Activated CD4-positive, CD25-positive, alpha-beta regulatory T cell treated with anti-CD3 and anti-CD28 coated beads, Interleukin-2, amount 50 U/mL, for 72 hours (primary cell): Measurements from ENCODE around the gene TGM1.

Source experiments
- DNase-seq: peaks from one replicate; pipeline ENCODE4 v3.0.0; 2021

The TGM1 gene

DNA sequence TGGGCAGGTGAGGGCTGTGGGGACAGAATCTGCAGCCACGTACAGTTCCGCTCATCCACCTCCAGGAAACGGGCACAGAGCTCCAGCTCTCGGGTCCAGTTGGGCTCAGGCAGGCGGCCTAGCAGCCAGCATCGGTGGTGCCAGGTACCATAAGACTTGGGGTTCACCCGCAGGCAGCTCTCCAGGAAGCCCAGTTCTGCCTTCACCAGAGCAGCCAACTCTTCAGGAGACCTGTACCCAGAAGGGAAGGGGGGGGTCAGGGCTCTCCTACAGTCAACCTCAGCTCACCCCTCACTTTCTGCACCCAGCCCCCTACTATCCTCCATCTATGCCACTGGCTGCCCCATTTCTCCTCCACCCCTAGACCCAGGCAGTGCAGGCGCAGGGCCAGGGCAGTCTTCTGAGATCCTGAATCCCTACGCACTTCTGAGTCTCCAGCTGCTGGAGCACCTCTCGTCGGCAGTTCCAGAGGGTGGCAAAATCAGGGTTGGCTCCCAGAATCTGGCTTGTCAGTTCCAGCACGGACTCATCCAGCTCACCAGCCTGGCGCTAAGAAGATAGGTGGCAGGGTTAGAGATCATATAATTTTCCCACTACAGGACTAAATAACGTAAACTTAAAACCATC, 7.0 kb upstream of the TGM1 start:
- no peak for DNase-seq

- DNase-seq = no peak
Observed at GRCh38 chr14:24269368-24269767, 6.4 kb upstream of the TGM1 start.

GRCh38 chr14:24268225-24268624, 5.2 kb upstream of the TGM1 start:
- no peak for DNase-seq

DNA sequence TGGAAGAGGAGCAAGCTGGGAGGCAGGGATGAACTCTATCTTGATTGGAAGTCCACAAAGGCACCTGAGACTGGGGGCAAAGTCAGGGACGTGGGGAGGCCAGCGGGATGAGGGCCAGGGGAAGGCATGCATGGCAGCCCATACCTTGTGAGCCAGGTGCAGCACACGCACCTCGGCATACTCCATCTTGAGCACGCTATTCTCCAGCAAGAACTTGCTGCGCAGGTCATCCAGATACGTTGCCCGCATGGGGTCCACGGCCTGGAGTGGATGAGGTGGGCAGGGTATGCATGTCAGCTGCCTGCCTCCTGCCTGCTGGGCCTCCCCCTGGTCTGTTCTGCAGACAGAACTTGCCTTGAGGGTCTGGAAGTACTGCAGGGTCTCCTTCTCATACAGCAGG, 4.5 kb upstream of the TGM1 start:
- no peak for DNase-seq

DNA sequence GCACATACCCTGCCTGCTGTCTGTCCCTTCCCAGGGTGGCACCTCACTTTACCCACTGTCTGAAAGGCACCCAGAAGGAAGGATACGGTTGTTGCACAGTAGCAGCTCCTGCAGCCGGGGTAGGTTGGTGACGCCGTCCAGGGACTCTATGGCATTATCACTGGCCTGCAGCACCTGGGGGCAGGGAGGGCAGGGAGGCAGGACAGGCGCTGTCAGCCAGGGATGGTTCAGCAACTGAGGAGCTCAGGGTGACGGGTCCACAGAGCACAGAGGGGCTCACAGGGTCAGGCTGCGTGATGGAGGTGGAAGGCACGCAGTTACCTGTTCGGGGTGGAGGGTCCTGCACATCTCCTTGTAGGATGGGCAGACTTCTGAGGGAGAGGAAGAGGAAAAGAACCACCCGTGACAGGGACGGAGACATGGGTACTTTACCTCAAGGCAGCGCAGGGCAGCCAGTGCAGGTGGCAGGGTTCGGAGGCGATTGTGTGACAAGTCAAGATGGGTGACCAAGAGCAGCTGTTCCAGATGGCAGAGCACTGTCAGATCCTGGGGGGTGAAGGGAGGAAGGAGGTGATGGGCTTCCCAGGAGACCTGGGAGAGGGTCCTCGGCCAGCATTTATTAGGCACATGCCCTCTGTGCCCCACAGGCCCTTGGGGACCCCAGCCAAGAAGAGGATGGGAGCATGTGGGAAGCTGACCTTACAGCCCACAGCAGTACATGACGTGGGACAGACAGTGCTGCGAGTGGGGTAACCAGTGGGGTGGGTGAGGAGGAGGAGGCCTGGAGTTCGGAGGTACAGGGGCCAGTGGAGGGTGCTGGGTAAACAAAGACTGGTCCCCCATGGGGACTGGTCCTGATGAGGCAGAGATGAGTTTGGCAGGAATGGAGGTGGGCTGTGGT, 3.6 kb upstream of the TGM1 start:
- no peak for DNase-seq

GRCh38 chr14:24264298-24264697, 1.3 kb upstream of the TGM1 start:
- DNase-seq = no peak

- no peak for DNase-seq
Observed at GRCh38 chr14:24263848-24264247, 871 bp upstream of the TGM1 start.

GRCh38 chr14:24261969-24262327, 1.0 kb downstream of the TGM1 start:
- no peak for DNase-seq

- DNase-seq = no peak
Observed at GRCh38 chr14:24261256-24261968, 1.6 kb downstream of the TGM1 start.

DNA sequence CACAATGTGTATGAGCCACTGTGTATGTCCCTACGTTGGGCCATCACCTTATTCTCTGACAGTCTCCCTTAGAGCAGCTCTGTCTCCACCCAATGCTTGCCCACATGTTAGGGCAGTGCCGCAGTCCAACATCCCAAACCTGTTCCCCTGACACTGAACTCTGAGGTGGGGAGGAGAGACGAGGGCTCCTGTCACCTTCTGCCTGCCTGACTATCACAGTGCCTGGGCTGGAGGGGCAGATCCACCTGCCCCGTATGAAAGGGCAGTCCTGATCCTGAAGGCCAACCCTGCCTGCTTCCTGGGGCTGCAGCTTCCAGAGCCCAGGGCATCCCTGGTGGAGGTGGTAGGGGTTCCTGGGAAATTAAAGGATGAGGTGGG, 2.2 kb downstream of the TGM1 start:
- no peak for DNase-seq

- DNase-seq = no peak
Observed at GRCh38 chr14:24260026-24260779, 2.8 kb downstream of the TGM1 start.

DNA sequence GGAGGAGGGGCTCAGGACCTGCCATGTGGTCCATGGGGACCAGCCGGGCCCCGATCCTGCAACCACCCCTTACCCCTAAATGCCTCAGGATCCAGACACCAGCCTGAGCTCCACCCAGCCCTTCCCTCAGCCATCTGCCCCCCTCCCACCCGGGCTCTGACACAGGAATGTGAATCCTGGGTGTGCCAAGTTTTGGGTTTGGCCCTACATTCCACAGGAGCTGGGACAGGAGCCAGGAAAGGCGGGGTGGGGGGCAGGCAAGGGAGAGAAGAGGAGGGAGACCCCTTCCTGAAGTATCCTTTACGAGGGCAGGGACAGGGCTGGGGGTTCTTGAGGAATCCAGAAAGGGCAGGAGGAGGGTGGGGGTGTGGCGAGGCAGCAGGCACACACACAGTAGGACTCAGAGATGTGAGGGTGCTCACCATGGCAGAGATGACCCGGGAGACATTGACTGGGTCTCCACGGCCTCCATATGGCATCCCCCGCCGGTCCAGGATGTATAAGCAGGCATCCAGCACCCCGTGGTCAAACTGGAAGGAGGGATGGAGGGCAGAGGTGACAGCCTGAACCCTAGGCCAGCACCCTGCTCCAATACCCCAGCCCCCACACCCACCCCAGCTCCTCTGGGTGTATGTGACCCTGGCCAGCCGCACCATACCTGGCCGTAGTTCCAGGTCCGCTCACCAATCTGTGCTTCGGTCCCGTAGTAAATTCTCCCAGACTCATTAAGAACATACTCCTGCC, 3.5 kb downstream of the TGM1 start:
- no peak for DNase-seq

DNA sequence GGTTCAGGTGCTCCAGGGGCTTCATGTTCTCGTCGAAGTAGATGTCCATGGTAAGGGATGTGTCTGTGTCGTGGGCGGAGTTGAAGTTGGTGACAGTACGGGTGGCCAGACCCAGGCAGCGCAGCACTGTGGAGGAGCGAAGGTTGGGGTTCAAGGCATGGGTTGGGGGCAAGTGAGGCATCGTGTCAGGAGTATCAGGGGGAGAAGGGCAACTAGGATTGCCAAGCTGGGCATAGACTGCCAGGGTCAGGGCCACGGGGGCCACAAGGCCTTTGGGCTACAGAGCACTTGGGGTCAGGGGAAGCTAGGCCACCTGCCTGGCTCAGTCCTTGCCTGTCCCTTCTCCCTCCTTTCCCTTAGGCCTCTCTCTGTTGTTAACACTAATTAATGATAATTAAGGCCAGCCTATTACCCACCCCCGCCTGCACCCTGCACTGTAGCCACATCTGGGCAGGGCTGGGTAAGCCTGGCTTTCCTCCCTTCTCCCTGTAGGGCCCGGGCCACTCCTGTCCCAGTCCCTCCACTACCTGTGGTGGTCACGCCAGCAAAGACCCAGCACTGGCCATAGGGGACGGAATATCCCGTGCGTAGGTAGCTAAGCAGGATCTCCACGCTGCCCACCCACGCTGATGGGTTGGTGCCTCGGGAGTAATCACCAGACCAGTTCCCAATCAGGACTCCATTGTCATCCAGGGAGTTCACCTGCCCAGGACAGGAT, 4.3 kb downstream of the TGM1 start:
- no peak for DNase-seq

- no peak for DNase-seq
Observed at GRCh38 chr14:24258119-24258518, 4.9 kb downstream of the TGM1 start.

DNA sequence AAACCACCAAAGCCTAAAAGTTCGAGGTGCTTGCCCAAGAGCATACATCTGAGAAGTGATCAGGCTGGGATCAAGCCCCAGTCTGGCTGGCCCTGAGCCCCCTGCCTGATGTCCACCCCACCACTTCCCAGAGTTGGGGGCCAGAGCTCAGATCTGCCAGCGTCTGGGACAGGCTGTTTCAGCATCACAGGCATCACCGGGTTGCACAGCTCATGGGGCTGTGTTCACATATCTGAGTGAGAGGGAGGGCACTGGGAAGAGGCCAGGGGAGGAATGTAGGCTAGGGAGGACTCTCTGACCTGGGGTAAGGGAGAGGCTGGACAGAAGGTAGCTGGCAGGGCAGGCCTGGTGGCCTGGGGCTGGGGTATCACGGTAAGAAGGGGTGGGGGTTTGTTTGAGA, 6.0 kb downstream of the TGM1 start:
- DNase-seq = no peak

DNA sequence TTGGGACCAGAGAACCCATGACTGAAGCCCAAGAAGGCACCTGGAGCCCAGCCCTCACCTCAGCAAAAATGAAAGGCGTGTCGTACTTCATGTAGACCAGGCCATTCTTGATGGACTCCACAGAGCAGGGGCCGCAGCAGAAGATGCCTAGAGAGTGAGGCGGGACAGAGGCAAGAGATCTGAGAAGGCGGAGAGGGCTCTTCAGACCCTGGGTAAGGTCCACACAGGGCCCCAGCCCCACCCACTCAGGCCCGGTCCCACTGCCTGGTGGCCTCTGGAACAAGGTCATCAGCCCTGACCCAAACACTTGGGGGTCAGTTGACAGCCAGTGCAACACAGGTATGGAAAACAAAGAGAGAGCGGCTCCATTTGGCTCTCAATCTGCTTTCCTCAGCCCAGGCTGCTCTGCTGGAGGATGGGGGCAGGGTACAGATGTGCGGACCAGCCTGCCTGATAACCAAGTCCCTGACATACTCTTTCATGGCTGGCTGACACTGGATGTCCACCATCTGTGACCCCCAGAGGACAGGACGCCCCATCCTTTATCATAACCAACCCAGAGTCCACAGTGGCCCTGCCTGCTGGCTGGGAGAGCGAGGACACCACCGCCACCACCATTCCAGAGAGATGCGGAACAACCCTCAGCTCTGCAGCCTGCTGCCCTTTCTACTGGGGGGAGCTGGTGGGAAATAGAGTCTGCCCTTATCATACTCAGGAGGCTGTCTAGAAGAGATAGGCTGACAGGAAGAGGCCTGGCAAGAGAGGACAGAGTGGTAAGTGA, 6.9 kb downstream of the TGM1 start:
- DNase-seq = no peak

DNA sequence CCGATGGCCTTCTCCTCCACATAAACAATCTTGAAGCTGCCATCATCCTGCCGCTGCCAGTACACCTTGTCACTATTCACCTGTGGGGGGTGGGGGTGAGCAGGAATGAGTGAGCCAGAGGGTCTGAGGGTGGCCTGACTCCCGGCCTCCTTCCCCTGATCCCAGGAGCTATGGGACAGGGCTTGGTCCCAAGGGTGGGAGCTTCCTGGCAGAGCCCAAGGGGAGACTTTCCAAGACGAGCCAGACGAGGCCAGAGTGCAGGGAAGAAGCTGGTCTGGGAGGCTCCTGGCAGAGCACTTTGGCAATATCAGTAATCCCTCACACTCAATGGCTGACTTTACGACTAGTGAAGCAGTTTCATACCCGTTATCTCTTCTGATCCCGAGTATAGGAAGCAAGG, 7.5 kb downstream of the TGM1 start:
- no peak for DNase-seq

GRCh38 chr14:24254630-24255392, 8.2 kb downstream of the TGM1 start:
- no peak for DNase-seq

DNA sequence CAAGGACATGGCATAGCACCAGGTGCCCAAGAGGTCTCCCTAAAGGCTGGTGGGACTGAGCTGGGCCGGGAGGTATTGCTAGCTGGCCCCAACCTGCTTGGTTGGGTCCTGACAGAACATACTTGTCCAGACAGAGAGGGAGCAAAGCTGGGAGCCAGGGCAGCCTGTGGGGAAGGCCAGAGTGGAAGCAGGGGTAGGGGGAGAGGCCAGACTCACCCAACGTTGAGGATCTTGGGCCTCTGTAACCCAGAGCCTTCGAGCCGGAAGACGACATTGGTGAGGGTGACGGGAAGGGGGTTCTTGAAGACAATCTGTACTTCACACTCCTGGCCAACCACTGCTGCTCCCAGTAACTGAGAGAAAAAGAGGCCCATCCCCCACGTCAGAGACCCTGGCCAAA, 9.0 kb downstream of the TGM1 start:
- no peak for DNase-seq
